GM20431 (cell line): ENCODE measurements around the gene MAPK10.

Experiments used
- in situ Hi-C: fragments of 300-500 bp; cut with MseI, MboI; formaldehyde crosslinking; loops from one replicate; pipeline ENCODE4 v1.15.0; 2020; ENCODE audit warnings: low sequenced_read_pairs; ENCODE audit not compliant: unreplicated experiment

MAPK10 gene

GRCh38 chr4:85952972-85953650, 406.7 kb downstream of the MAPK10 start:
- in situ Hi-C loops, result no loop called here

- in situ Hi-C loops, result no loop called here
Measured at GRCh38 chr4:85952528-85952927, 407.3 kb downstream of the MAPK10 start.

GRCh38 chr4:85951099-85951498, 408.8 kb downstream of the MAPK10 start:
- in situ Hi-C loops, result no loop called here

GRCh38 chr4:85946821-85947220, 413.0 kb downstream of the MAPK10 start:
- in situ Hi-C loops, result no loop called here

- in situ Hi-C loops, result no loop called here
Measured at GRCh38 chr4:85942107-85942506, 417.7 kb downstream of the MAPK10 start.

- in situ Hi-C loops, result no loop called here
Measured at GRCh38 chr4:85940151-85940550, 419.7 kb downstream of the MAPK10 start.
